ENCODE measurements around the gene FUT8.

Gene FUT8

GRCh38 chr14:65412032-65412846, at the start of gene FUT8:
FUT8 (plus strand) TSS chr14:65412730; CDS start chr14:65561564, 148,834 bp downstream.
- peak; percentile 94 for DNase-seq

- no peak for DNase-seq
Measured at GRCh38 chr14:65366802-65367565, 45.5 kb upstream of the FUT8 start.

GRCh38 chr14:65369560-65369959, 43.0 kb upstream of the FUT8 start:
- DNase-seq = no peak

- DNase-seq = no peak
Measured at GRCh38 chr14:65370801-65371248, 41.7 kb upstream of the FUT8 start.

GRCh38 chr14:65371784-65372183, 40.7 kb upstream of the FUT8 start:
- DNase-seq = no peak

- peak; percentile 46 for DNase-seq
Measured at GRCh38 chr14:65373016-65373670, 39.4 kb upstream of the FUT8 start.

GRCh38 chr14:65373671-65374039, 38.9 kb upstream of the FUT8 start:
- DNase-seq = no peak

- no peak for DNase-seq
Measured at GRCh38 chr14:65377576-65377975, 35.0 kb upstream of the FUT8 start.

- no peak for DNase-seq
Measured at GRCh38 chr14:65382586-65382985, 29.9 kb upstream of the FUT8 start.

- DNase-seq = no peak
Measured at GRCh38 chr14:65387171-65387570, 25.4 kb upstream of the FUT8 start.

GRCh38 chr14:65387628-65388027, 24.9 kb upstream of the FUT8 start:
- peak; percentile 76 for DNase-seq

GRCh38 chr14:65392296-65392695, 20.2 kb upstream of the FUT8 start:
- DNase-seq = no peak

GRCh38 chr14:65396082-65396910, 16.2 kb upstream of the FUT8 start:
- no peak for DNase-seq

- DNase-seq = no peak
Measured at GRCh38 chr14:65403231-65403630, 9.3 kb upstream of the FUT8 start.

GRCh38 chr14:65408113-65408512, 4.4 kb upstream of the FUT8 start:
- no peak for DNase-seq

- DNase-seq = no peak
Measured at GRCh38 chr14:65410640-65411039, 1.9 kb upstream of the FUT8 start.

GRCh38 chr14:65411656-65412031, 886 bp upstream of the FUT8 start:
- peak; percentile 84 for DNase-seq

GRCh38 chr14:65412856-65413738, 567 bp downstream of the FUT8 start:
- peak; percentile 54 for DNase-seq

GRCh38 chr14:65413739-65414045, 1.2 kb downstream of the FUT8 start:
- no peak for DNase-seq

GRCh38 chr14:65414961-65415589, 2.5 kb downstream of the FUT8 start:
- peak; percentile 26 for DNase-seq

- no peak for DNase-seq
Measured at GRCh38 chr14:65415613-65416012, 3.1 kb downstream of the FUT8 start.
